Natural killer cell (primary cell): ENCODE measurements around the gene IRX3. TPM values are rescaled to one million over a fixed set of nuclear protein-coding genes. Genes with fewer than 3 reads are reported as not detected.
A peak's percentile ranks its signal among the peaks of the same experiment; 100 is the strongest.

Source experiments
- ATAC-seq, 3 donors: fragments of 150-1000 bp in 2 of 3; fragments of 200-7000 bp in 1 of 3; cut with Tn5 transposase; 1 replicate in 1 of 3; 2 replicates in 2 of 3; pipeline ENCODE4 v1.10.0; 2021; ENCODE audit warnings: mild to moderate bottlenecking in 2 of 3, moderate library complexity in 2 of 3
- DNase-seq, 2 donors: peaks; one replicate each; pipeline versions ENCODE4 v3.0.0 to v3.0.0-alpha.2; 2013 to 2021; ENCODE audit warnings: mixed read lengths in 1 of 2
- H3K27ac ChIP-seq: one replicate; pipeline ENCODE4 v1.5.1; 2013; ENCODE audit warnings: mild to moderate bottlenecking, low read length
- H3K27me3 ChIP-seq: one replicate; pipeline ENCODE4 v1.6.1; 2013; ENCODE audit warnings: low read length; ENCODE audit not compliant: control insufficient read depth, insufficient read depth
- H3K36me3 ChIP-seq: one replicate; pipeline ENCODE4 v1.6.1; 2013; ENCODE audit warnings: low read length; ENCODE audit not compliant: control insufficient read depth, insufficient read depth
- H3K4me1 ChIP-seq: one replicate; pipeline ENCODE4 v1.6.1; 2013; ENCODE audit warnings: low read length; ENCODE audit not compliant: control insufficient read depth, insufficient read depth
- H3K4me3 ChIP-seq: one replicate; pipeline ENCODE4 v1.5.1; 2013; ENCODE audit warnings: low read length
- H3K9me3 ChIP-seq: one replicate; pipeline ENCODE4 v1.6.1; 2013; ENCODE audit warnings: low read length; ENCODE audit not compliant: control insufficient read depth, insufficient read depth
- H3K27ac Mint-ChIP-seq, 2 donors: one replicate each; pipeline ENCODE4 v1.8.0; 2022; ENCODE audit warnings: mild to moderate bottlenecking in 2 of 2, mixed read lengths in 2 of 2, moderate library complexity in 1 of 2
- H3K27me3 Mint-ChIP-seq, 2 donors: one replicate each; pipeline ENCODE4 v1.8.0; 2022; ENCODE audit warnings: low read depth in 2 of 2, mixed read lengths in 2 of 2
- H3K36me3 Mint-ChIP-seq: one replicate; pipeline ENCODE4 v1.8.0; 2022; ENCODE audit warnings: mixed read lengths
- H3K4me1 Mint-ChIP-seq, 2 donors: one replicate each; pipeline ENCODE4 v1.8.0; 2022; ENCODE audit warnings: mixed read lengths in 2 of 2
- H3K4me3 Mint-ChIP-seq: one replicate; pipeline ENCODE4 v1.8.0; 2022; ENCODE audit warnings: mild to moderate bottlenecking, moderate library complexity, mixed read lengths
- H3K9me3 Mint-ChIP-seq, 2 donors: one replicate each; pipeline ENCODE4 v1.8.0; 2022; ENCODE audit warnings: mixed read lengths in 2 of 2
- CTCF ChIP-seq: fragments of 200-600 bp; IDR thresholded peaks from one replicate; pipeline ENCODE4 v1.8.0; 2022; ENCODE audit warnings: antibody characterized with exemption
- WGBS: methylation state at CpG from one replicate; pipeline ENCODE4 v1.1.7; 2013; ENCODE audit warnings: missing lambda C conversion rate; ENCODE audit not compliant: insufficient coverage; 5-methylcytosine and 5-hydroxymethylcytosine counted together
- intact Hi-C: fragments of 100-400 bp; cut with micrococcal nuclease; formaldehyde crosslinking; loops from one replicate; pipeline ENCODE4 v1.14.2; 2022
- total RNA-seq, 4 donors: library from RNA; stranded (reverse); fragments of 120-200 nt in 1 of 4; gene quantifications; one replicate each; pipeline versions ENCODE4 v1.2.3 to v1.2.4, GENCODE V29; 2013 to 2022

The IRX3 gene
- total RNA-seq, 3 donors from 2014 or later (not counting 1 experiment from before 2014, with no cell fraction given), result not detected

GRCh38 chr16:54284319-54284930 lies 2.2 kb downstream of the IRX3 start:
- H3K27me3 ChIP-seq, result peaks cover 27% of the 10 kb centered on the region
- Mint-ChIP-seq H3K27ac (no peak overlapping the region), H3K4me3 (no peak overlapping the region), H3K4me1 (peaks cover 6 to 21% of the 10 kb centered on the region in 2 donors), H3K27me3 (peaks cover 53 to 68% of the 10 kb centered on the region in 2 donors), H3K36me3 (peaks cover 16% of the 10 kb centered on the region), H3K9me3 (no peaks in the 10 kb centered on the region)
- ATAC-seq, result no peak
- TF ChIP-seq CTCF, result no peak
- peaks cover 9% of the 10 kb centered on the region for H3K4me1 ChIP-seq
- H3K4me3 ChIP-seq, result no peak overlapping the region
- no peak for DNase-seq
- H3K9me3 ChIP-seq, result no peaks in the 10 kb centered on the region
- WGBS, result 3% methylated on average over 73 of the region's 73 CpGs
- no peak overlapping the region for H3K27ac ChIP-seq
- intact Hi-C loops, result no loop called here
- H3K36me3 ChIP-seq, result no peaks in the 10 kb centered on the region

- intact Hi-C loops, result no loop called here
Observed at GRCh38 chr16:54283725-54284318, 2.8 kb downstream of the IRX3 start.

GRCh38 chr16:54282928-54283724 lies 3.5 kb downstream of the IRX3 start:
- intact Hi-C loops, result no loop called here
- WGBS, result 9% methylated on average over 30 of the region's 37 CpGs
- Mint-ChIP-seq H3K4me1 (peaks cover 6 to 21% of the 10 kb centered on the region in 2 donors), H3K4me3 (peak overlapping the region; percentile 52), H3K27ac (no peak overlapping the region), H3K27me3 (peaks cover 58 to 66% of the 10 kb centered on the region in 2 donors), H3K9me3 (no peaks in the 10 kb centered on the region), H3K36me3 (peaks cover 16% of the 10 kb centered on the region)
- no peak overlapping the region for H3K27ac ChIP-seq
- H3K4me1 ChIP-seq, result peaks cover 9% of the 10 kb centered on the region
- TF ChIP-seq CTCF, result no peak
- no peak overlapping the region for H3K4me3 ChIP-seq
- H3K36me3 ChIP-seq, result no peaks in the 10 kb centered on the region
- DNase-seq (no peak), ATAC-seq (no peak)
- H3K27me3 ChIP-seq, result peaks cover 25% of the 10 kb centered on the region
- no peaks in the 10 kb centered on the region for H3K9me3 ChIP-seq

More at GRCh38 chr16:54283725-54284318, 2.8 kb downstream of the IRX3 start:
- Histone ChIP-seq H3K9me3 (no peaks in the 10 kb centered on the region), H3K27me3 (peaks cover 25% of the 10 kb centered on the region), H3K4me1 (peaks cover 9% of the 10 kb centered on the region), H3K27ac (no peak overlapping the region), H3K4me3 (no peak overlapping the region), H3K36me3 (no peaks in the 10 kb centered on the region)
- Mint-ChIP-seq H3K9me3 (no peaks in the 10 kb centered on the region), H3K4me1 (peaks cover 6 to 21% of the 10 kb centered on the region in 2 donors), H3K27ac (no peak overlapping the region), H3K27me3 (peaks cover 51 to 64% of the 10 kb centered on the region in 2 donors), H3K36me3 (peaks cover 16% of the 10 kb centered on the region), H3K4me3 (peak overlapping the region; percentile 52)
- no peak for TF ChIP-seq CTCF
- 9% methylated on average over 31 of the region's 31 CpGs for WGBS
- ATAC-seq, result no peak
- no peak for DNase-seq
